Liver (tissue), 9 donors: ENCODE data around the gene ZC3H12C. TPM values are rescaled to one million over a fixed set of nuclear protein-coding genes. Genes with fewer than 3 reads are reported as not detected.

Experiments used
- DNase-seq: peaks from one replicate; pipeline ENCODE4 v3.0.0-alpha.2; 2017; ENCODE audit warnings: low spot score
- H3K27ac ChIP-seq, 2 donors: one replicate each; pipeline ENCODE4 v1.7.0; 2013; ENCODE audit warnings: inconsistent platforms in 2 of 2, low read length in 2 of 2, control low read depth in 1 of 2, low read depth in 1 of 2, mild to moderate bottlenecking in 1 of 2
- H3K27me3 ChIP-seq, 4 donors: one replicate each; pipeline versions ENCODE4 v1.6.1 to v1.7.0; 2013; ENCODE audit warnings: low read length in 3 of 4, inconsistent platforms in 1 of 4, mild to moderate bottlenecking in 1 of 4, moderate library complexity in 1 of 4; ENCODE audit not compliant: control insufficient read depth in 4 of 4, insufficient read depth in 4 of 4
- H3K36me3 ChIP-seq, 4 donors: one replicate each; pipeline versions ENCODE4 v1.6.1 to v1.7.0; 2013; ENCODE audit warnings: low read length in 3 of 4, mild to moderate bottlenecking in 3 of 4, low read depth in 1 of 4, moderate library complexity in 1 of 4; ENCODE audit not compliant: control insufficient read depth in 4 of 4, insufficient read depth in 3 of 4
- H3K4me1 ChIP-seq, 4 donors: one replicate each; pipeline versions ENCODE4 v1.6.1 to v1.7.0; 2013; ENCODE audit warnings: low read length in 3 of 4, mild to moderate bottlenecking in 3 of 4, moderate library complexity in 1 of 4; ENCODE audit not compliant: control insufficient read depth in 4 of 4, insufficient read depth in 4 of 4
- H3K4me3 ChIP-seq, 3 donors: one replicate each; pipeline versions ENCODE4 v1.6.1 to v1.7.0; 2013; ENCODE audit warnings: low read length in 3 of 3, control low read depth in 1 of 3, low read depth in 1 of 3, mild to moderate bottlenecking in 1 of 3
- H3K9ac ChIP-seq, 2 donors: one replicate each; pipeline ENCODE4 v1.7.0; 2013; ENCODE audit warnings: low read length in 2 of 2, mild to moderate bottlenecking in 2 of 2, moderate library complexity in 2 of 2, control low read depth in 1 of 2, low read depth in 1 of 2
- H3K9me3 ChIP-seq, 4 donors: one replicate each; pipeline versions ENCODE4 v1.6.1 to v1.7.0; 2013; ENCODE audit warnings: low read length in 3 of 4; ENCODE audit not compliant: control insufficient read depth in 4 of 4
- ATF3 ChIP-seq: IDR thresholded peaks from 2 replicates; pipeline ENCODE4 v1.6.1; 2016; ENCODE audit warnings: antibody characterized with exemption
- EGR1 ChIP-seq, 2 donors: IDR thresholded peaks; 2 replicates each; pipeline ENCODE4 v1.6.1; 2016 to 2018; ENCODE audit warnings: antibody characterized with exemption in 2 of 2, low read depth in 2 of 2
- FOXA1 ChIP-seq: IDR thresholded peaks from 2 replicates; pipeline ENCODE4 v1.6.1; 2016; ENCODE audit warnings: antibody characterized with exemption
- FOXA2 ChIP-seq: IDR thresholded peaks from 2 replicates; pipeline ENCODE4 v1.6.1; 2016; ENCODE audit warnings: antibody characterized with exemption
- GABPA ChIP-seq, 2 donors: IDR thresholded peaks in 1 of 2; conservative IDR thresholded peaks in 1 of 2; 2 replicates each; pipeline ENCODE4 v1.6.1; 2016; ENCODE audit warnings: antibody characterized with exemption in 2 of 2, mild to moderate bottlenecking in 1 of 2, moderate library complexity in 1 of 2
- HNF4A ChIP-seq, 2 donors: conservative IDR thresholded peaks; 2 replicates each; pipeline ENCODE4 v1.6.1; 2016; ENCODE audit warnings: antibody characterized with exemption in 2 of 2, mild to moderate bottlenecking in 2 of 2
- JUND ChIP-seq, 2 donors: IDR thresholded peaks; 2 replicates each; pipeline ENCODE4 v1.6.1; 2016; ENCODE audit warnings: antibody characterized with exemption in 2 of 2
- MAX ChIP-seq: IDR thresholded peaks from 2 replicates; pipeline ENCODE4 v1.6.1; 2016; ENCODE audit warnings: antibody characterized with exemption
- NR2F2 ChIP-seq: IDR thresholded peaks from 2 replicates; pipeline ENCODE4 v1.6.1; 2016; ENCODE audit warnings: antibody characterized with exemption
- RAD21 ChIP-seq, 2 donors: IDR thresholded peaks; 2 replicates each; pipeline ENCODE4 v1.6.1; 2016; ENCODE audit warnings: antibody characterized with exemption in 2 of 2, mild to moderate bottlenecking in 2 of 2
- REST ChIP-seq: IDR thresholded peaks from 2 replicates; pipeline ENCODE4 v1.6.1; 2016; ENCODE audit warnings: antibody characterized with exemption, mild to moderate bottlenecking
- SP1 ChIP-seq: IDR thresholded peaks from 2 replicates; pipeline ENCODE4 v1.6.1; 2018; ENCODE audit warnings: antibody characterized with exemption, mild to moderate bottlenecking
- TAF1 ChIP-seq: conservative IDR thresholded peaks from 2 replicates; pipeline ENCODE4 v1.6.1; 2016; ENCODE audit warnings: antibody characterized with exemption, mild to moderate bottlenecking
- YY1 ChIP-seq: IDR thresholded peaks from 2 replicates; pipeline ENCODE4 v1.6.1; 2016; ENCODE audit warnings: antibody characterized with exemption, mild to moderate bottlenecking
- WGBS: extraction: QIAGEN DNeasy Blood & Tissue Kit; methylation state at CpG from one replicate; pipeline ENCODE4 v1.1.7; 2013; 5-methylcytosine and 5-hydroxymethylcytosine counted together
- polyA plus RNA-seq, 2 donors: library from polyadenylated mRNA; stranded (reverse) in 1 of 2; unstranded in 1 of 2; fragments of 200-250 nt in 1 of 2; fragments of >200 nt in 1 of 2; fragmentation: Nextera tagmentation in 1 of 2; extraction: Ambion mirVana in 1 of 2; gene quantifications; one replicate each; pipeline versions ENCODE4 v1.2.1 to v1.2.3, GENCODE V29; 2013 to 2015
- total RNA-seq, 2 donors: library from RNA; depleted of rRNA; stranded (reverse); fragments of >200 nt; gene quantifications; one replicate each; pipeline ENCODE4 v1.2.3, GENCODE V29; 2014
- TF ChIP-seq, protein P1 (sequence below): fragments of 150-350 bp; IDR thresholded peaks from 2 replicates; pipeline ENCODE4 v1.5.1; 2017; ENCODE audit warnings: improper control_type of control experiment, low read depth, low read length; ENCODE audit not compliant: missing input control
- TF ChIP-seq, protein P2 (sequence below): IDR thresholded peaks from 2 replicates; pipeline ENCODE4 v1.6.1; 2016; ENCODE audit warnings: antibody characterized with exemption
- donor health status: healthy.
- donor health status: healthy.
- donor health status: healthy.
- donor health status: healthy.
- donor health status: healthy.

The ZC3H12C gene
- total and polyA plus RNA-seq, 4 donors: 0.92 to 9.6 (median 2.3) TPM

- no peak for DNase-seq
- Histone ChIP-seq H3K9me3 (no peaks in the 10 kb centered on the region), H3K27ac (no peak overlapping the region)
Observed at GRCh38 chr11:110082899-110083298, 10.3 kb upstream of the ZC3H12C start.

DNA sequence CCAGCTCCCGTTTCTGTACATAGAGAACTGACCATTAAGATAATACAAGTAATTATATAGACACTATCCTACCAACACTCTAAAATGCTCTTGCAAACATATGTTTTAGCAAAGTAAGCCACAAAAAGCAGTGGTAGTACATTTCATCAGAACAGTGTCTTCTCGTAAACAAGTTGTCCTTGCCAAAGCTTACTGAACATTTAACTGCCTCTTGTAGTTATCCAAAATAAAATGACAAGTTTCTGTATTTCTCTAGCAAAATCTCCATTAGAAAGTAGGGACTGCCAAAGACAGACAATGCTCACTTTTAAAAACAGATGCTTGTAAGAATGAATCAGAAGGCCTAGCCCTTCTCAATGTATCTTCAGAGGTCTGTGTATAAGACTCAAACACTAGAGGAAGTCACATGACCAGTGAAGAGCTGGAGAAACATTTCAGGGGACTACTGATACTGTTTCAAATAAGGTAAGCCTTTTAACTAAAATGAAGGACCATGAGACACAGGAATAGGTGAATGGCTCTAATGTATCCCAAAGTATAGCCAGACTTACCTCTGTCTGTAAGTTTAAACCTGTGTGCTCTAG lies 7.8 kb upstream of the ZC3H12C start:
- H3K4me1 ChIP-seq: peaks cover 0 to 7% (median 3%) of the 10 kb centered on the region in 4 donors
- no peaks in the 10 kb centered on the region for H3K27me3 ChIP-seq
- no peak overlapping the region for H3K27ac ChIP-seq
- H3K4me3 ChIP-seq: no peak overlapping the region
- TF ChIP-seq MAX (no peak), SP1 (no peak)
- TF ChIP-seq, protein P1, sequence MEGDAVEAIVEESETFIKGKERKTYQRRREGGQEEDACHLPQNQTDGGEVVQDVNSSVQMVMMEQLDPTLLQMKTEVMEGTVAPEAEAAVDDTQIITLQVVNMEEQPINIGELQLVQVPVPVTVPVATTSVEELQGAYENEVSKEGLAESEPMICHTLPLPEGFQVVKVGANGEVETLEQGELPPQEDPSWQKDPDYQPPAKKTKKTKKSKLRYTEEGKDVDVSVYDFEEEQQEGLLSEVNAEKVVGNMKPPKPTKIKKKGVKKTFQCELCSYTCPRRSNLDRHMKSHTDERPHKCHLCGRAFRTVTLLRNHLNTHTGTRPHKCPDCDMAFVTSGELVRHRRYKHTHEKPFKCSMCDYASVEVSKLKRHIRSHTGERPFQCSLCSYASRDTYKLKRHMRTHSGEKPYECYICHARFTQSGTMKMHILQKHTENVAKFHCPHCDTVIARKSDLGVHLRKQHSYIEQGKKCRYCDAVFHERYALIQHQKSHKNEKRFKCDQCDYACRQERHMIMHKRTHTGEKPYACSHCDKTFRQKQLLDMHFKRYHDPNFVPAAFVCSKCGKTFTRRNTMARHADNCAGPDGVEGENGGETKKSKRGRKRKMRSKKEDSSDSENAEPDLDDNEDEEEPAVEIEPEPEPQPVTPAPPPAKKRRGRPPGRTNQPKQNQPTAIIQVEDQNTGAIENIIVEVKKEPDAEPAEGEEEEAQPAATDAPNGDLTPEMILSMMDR: no peak
- DNase-seq: no peak
- WGBS: 67% methylated on average over 2 of the region's 2 CpGs
- H3K9me3 ChIP-seq: no peaks in the 10 kb centered on the region
- H3K36me3 ChIP-seq: no peaks in the 10 kb centered on the region
- no peak overlapping the region for H3K9ac ChIP-seq

More at GRCh38 chr11:110082899-110083298, 10.3 kb upstream of the ZC3H12C start:
- Histone ChIP-seq H3K27me3 (no peaks in the 10 kb centered on the region), H3K4me3 (no peak overlapping the region), H3K4me1 (no peaks in the 10 kb centered on the region), H3K9ac (no peak overlapping the region), H3K36me3 (no peaks in the 10 kb centered on the region)
- 83% methylated on average over 1 of the region's 1 CpG for WGBS
- TF ChIP-seq REST (no peak), HNF4A (conservative IDR thresholded peaks at IDR 0.05) (no peak), FOXA2 (no peak), EGR1 (IDR thresholded peaks at IDR 0.05; ENCODE audit: low read depth in 2 of 2) (no peak), YY1 (no peak), SP1 (no peak), GABPA (IDR thresholded peaks at IDR 0.05 in 1 of 2, conservative IDR thresholded peaks at IDR 0.05 in 1 of 2) (no peak), ATF3 (no peak), JUND (IDR thresholded peaks at IDR 0.05) (no peak), NR2F2 (no peak), MAX (no peak), RAD21 (IDR thresholded peaks at IDR 0.05) (no peak), TAF1 (no peak), FOXA1 (no peak)
- TF ChIP-seq, protein P2, sequence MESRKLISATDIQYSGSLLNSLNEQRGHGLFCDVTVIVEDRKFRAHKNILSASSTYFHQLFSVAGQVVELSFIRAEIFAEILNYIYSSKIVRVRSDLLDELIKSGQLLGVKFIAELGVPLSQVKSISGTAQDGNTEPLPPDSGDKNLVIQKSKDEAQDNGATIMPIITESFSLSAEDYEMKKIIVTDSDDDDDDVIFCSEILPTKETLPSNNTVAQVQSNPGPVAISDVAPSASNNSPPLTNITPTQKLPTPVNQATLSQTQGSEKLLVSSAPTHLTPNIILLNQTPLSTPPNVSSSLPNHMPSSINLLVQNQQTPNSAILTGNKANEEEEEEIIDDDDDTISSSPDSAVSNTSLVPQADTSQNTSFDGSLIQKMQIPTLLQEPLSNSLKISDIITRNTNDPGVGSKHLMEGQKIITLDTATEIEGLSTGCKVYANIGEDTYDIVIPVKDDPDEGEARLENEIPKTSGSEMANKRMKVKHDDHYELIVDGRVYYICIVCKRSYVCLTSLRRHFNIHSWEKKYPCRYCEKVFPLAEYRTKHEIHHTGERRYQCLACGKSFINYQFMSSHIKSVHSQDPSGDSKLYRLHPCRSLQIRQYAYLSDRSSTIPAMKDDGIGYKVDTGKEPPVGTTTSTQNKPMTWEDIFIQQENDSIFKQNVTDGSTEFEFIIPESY: no peak
